ENCODE results near the gene CYP46A1.

The CYP46A1 gene

GRCh38 chr14:99689266-99690236 is 5.5 kb downstream of the CYP46A1 start:
- peak; percentile 40 for DNase-seq

- peak; percentile 21 for DNase-seq
Measured at GRCh38 chr14:99690636-99691035, 6.5 kb downstream of the CYP46A1 start.

- peak; percentile 38 for DNase-seq
Measured at GRCh38 chr14:99691111-99691885, 7.2 kb downstream of the CYP46A1 start.

GRCh38 chr14:99693918-99694317 is 9.8 kb downstream of the CYP46A1 start:
- no peak for DNase-seq

GRCh38 chr14:99696929-99697328 is 12.8 kb downstream of the CYP46A1 start:
- no peak for DNase-seq

- no peak for DNase-seq
Measured at GRCh38 chr14:99698236-99698635, 14.1 kb downstream of the CYP46A1 start.

GRCh38 chr14:99698642-99699041 is 14.5 kb downstream of the CYP46A1 start:
- peak; percentile 28 for DNase-seq

GRCh38 chr14:99699085-99699760 is 15.1 kb downstream of the CYP46A1 start:
- peak; percentile 42 for DNase-seq

- peak; percentile 5 for DNase-seq
Measured at GRCh38 chr14:99699861-99700260, 15.8 kb downstream of the CYP46A1 start.

GRCh38 chr14:99700379-99700778 is 16.3 kb downstream of the CYP46A1 start:
- no peak for DNase-seq

GRCh38 chr14:99701260-99701659 is 17.2 kb downstream of the CYP46A1 start:
- no peak for DNase-seq

GRCh38 chr14:99702115-99702514 is 18.0 kb downstream of the CYP46A1 start:
- DNase-seq, result no peak

- peak; percentile 7 for DNase-seq
Measured at GRCh38 chr14:99703381-99703780, 19.3 kb downstream of the CYP46A1 start.

GRCh38 chr14:99704037-99704436 is 19.9 kb downstream of the CYP46A1 start:
- no peak for DNase-seq

GRCh38 chr14:99706107-99706900 is 22.2 kb downstream of the CYP46A1 start:
- peak; percentile 24 for DNase-seq

GRCh38 chr14:99707420-99707819 is 23.3 kb downstream of the CYP46A1 start:
- no peak for DNase-seq

GRCh38 chr14:99707921-99708320 is 23.8 kb downstream of the CYP46A1 start:
- peak; percentile 4 for DNase-seq

- peak; percentile 32 for DNase-seq
Measured at GRCh38 chr14:99708449-99708848, 24.4 kb downstream of the CYP46A1 start.

- DNase-seq, result no peak
Measured at GRCh38 chr14:99713972-99714371, 29.9 kb downstream of the CYP46A1 start.

GRCh38 chr14:99715266-99716000 is 31.3 kb downstream of the CYP46A1 start:
- DNase-seq, result peak; percentile 15

- DNase-seq, result peak; percentile 33
Measured at GRCh38 chr14:99716091-99716849, 32.2 kb downstream of the CYP46A1 start.
